ENCODE measurements around the gene CTXN1. TPM values are rescaled to one million over a fixed set of nuclear protein-coding genes. Genes with fewer than 3 reads are reported as not detected.

CTXN1 gene
- total RNA-seq, 2 experiments from 2014 or later = not detected

DNA sequence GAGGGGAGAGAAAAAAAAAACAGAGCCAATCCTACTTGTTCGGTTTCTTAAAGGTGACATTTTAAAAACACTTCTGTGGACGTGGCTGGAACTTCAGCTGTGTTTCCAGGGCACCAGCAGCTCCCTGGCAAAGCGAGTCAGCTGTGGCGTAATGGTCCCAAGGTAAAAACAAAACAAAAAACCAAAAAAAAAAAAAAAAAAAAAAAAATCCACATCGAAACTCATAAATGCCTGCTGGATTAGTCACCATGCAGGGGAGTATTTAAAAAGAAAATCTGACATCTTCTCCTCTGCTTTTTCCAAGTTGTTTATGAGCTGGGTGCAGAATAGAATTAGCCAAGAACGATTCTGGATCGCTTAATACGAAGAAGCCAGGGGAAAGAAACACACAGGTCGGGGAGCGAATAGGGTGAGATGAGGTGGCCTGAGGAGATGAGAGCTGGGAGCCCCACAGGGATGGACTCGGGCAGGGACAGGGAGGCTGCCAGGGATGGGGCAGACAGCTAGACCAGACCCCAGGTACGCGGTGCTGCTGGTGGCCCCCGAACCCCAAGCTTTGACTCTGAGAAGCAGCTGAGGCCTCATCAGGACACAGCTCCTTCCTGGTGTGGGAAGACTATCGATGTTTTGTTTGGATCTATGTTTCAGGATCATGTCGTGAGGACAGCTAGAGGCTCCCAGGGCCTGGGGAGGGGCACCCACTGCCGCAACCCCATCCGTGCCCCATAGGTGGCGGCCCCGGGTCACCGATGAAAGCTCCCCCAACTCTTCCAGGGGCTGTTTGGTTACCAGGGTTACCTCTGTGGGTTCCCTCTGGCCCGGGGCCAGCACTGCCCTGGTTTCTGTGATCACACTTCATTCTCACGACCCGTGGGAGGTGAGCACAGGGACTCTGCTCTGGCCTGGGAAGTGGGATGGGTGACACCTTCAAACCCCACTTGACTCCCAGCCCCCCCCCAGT, 3.1 kb upstream of the CTXN1 start:
- POLR2A ChIA-PET = interaction anchor here (1.7 to 1.8 kb wide), 2 partner anchors 8 to 14 kb away, joined by 8 to 11 read pairs; partner anchors contain the start of genes SNAPC2 and TIMM44
- H3K27ac Mint-ChIP-seq = no peak overlapping the region
- CTCF ChIA-PET = interaction anchor here (0.6 to 3.5 kb wide), 8 partner anchors 9 to 605 kb away, joined by 3 to 28 read pairs (median 4); partner anchors contain the start of genes SNAPC2 and TIMM44

GRCh38 chr19:7928334-7928706, 2.4 kb upstream of the CTXN1 start:
- no peaks in the 10 kb centered on the region for H3K9me3 Mint-ChIP-seq
- H3K27me3 Mint-ChIP-seq = no peaks in the 10 kb centered on the region
- ChIA-PET CTCF (interaction anchor here (1.7 to 3.5 kb wide), 4 partner anchors 8 to 59 kb away, joined by 4 to 28 read pairs (median 12); partner anchors contain the start of genes SNAPC2 and TIMM44), POLR2A (interaction anchor here (1.7 kb wide), 1 partner anchor 15 kb away, joined by 11 read pairs; the partner anchor contains the start of gene TIMM44)
- DNase-seq = no peak
- H3K27ac Mint-ChIP-seq = no peak overlapping the region
- H3K4me1 Mint-ChIP-seq = peaks cover 16% of the 10 kb centered on the region
- peaks cover 3% of the 10 kb centered on the region for H3K36me3 Mint-ChIP-seq (ENCODE audit: low read depth)
- no peak overlapping the region for H3K4me3 Mint-ChIP-seq

More for the DNA sequence above, 3.1 kb upstream of the CTXN1 start:
- Mint-ChIP-seq H3K4me1 (peaks cover 16% of the 10 kb centered on the region), H3K4me3 (no peak overlapping the region), H3K36me3 (ENCODE audit: low read depth) (peaks cover 6% of the 10 kb centered on the region), H3K9me3 (no peaks in the 10 kb centered on the region), H3K27me3 (no peaks in the 10 kb centered on the region)
- peak; percentile 56 for DNase-seq

GRCh38 chr19:7927605-7928333, 1.8 kb upstream of the CTXN1 start:
- Mint-ChIP-seq H3K4me1 (peaks cover 19% of the 10 kb centered on the region), H3K9me3 (no peaks in the 10 kb centered on the region), H3K36me3 (ENCODE audit: low read depth) (peaks cover 3% of the 10 kb centered on the region), H3K27me3 (no peaks in the 10 kb centered on the region), H3K4me3 (no peak overlapping the region), H3K27ac (no peak overlapping the region)
- DNase-seq = no peak
- CTCF ChIA-PET = interaction anchor here (0.6 to 1.7 kb wide), 3 partner anchors 14 to 226 kb away, joined by 3 to 4 read pairs (median 3); partner anchors contain the start of gene TIMM44
- POLR2A ChIA-PET = interaction anchor here (1.8 kb wide), 1 partner anchor 15 kb away, joined by 4 read pairs; no protein-coding TSS in a partner anchor

GRCh38 chr19:7926727-7927604, 1.0 kb upstream of the CTXN1 start:
- Mint-ChIP-seq H3K4me1 (peaks cover 22% of the 10 kb centered on the region), H3K27me3 (no peaks in the 10 kb centered on the region), H3K36me3 (ENCODE audit: low read depth) (no peaks in the 10 kb centered on the region), H3K27ac (no peak overlapping the region), H3K9me3 (no peaks in the 10 kb centered on the region), H3K4me3 (peak overlapping the region; percentile 19)
- CTCF ChIA-PET = interaction anchor here (0.6 to 0.9 kb wide), 2 partner anchors 16 to 227 kb away, joined by 3 read pairs; partner anchors contain the start of gene TIMM44
- POLR2A ChIA-PET = interaction anchor here (1.0 to 1.8 kb wide), 3 partner anchors 9 to 17 kb away, joined by 3 to 4 read pairs (median 4); no protein-coding TSS in a partner anchor
- no peak for DNase-seq

DNA sequence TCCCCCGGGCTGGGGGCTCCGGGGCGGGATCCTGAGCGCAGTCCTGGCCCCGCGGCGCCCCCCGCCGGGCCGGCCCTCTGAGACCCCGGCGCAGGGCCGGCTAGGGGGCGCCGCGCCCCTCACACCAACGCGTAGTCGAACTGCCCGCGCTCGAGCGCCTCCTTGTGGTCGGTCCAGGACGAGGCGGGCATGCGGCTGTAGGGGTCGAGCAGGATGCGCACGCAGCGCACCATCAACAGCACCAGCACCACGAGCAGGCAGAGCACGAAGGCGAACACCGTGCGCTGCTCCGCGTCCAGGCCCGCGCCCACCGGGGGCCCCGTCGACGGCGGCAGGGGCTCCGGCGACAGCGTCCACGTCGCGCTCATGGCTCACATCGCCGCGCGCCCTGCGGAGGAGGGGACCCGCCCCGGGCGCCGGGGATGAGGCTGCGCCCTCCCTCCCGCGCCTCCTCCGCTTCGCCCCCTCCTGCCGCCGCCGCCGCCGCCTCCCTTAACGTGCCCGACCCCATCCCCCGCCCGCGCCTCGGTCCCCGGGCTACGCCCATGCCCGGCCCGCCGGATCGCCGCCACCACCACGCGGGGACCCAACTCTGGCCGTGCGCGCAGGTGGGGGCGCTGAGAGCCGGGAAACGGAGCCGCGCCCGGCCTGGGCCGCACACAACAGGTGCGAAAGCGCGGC, 624 bp downstream of the CTXN1 start:
- H3K36me3 Mint-ChIP-seq (ENCODE audit: low read depth) = no peaks in the 10 kb centered on the region
- H3K27ac Mint-ChIP-seq = peak overlapping the region; percentile 40
- no peaks in the 10 kb centered on the region for H3K27me3 Mint-ChIP-seq
- ChIA-PET POLR2A (no interaction called here), CTCF (no interaction called here)
- H3K9me3 Mint-ChIP-seq = no peaks in the 10 kb centered on the region
- peaks cover 32% of the 10 kb centered on the region for H3K4me1 Mint-ChIP-seq
- peak; percentile 81 for DNase-seq
- peak overlapping the region; percentile 70 for H3K4me3 Mint-ChIP-seq

- H3K27ac Mint-ChIP-seq = no peak overlapping the region
- H3K27me3 Mint-ChIP-seq = peaks cover under 1% of the 10 kb centered on the region
- POLR2A ChIA-PET = no interaction called here
- H3K36me3 Mint-ChIP-seq (ENCODE audit: low read depth) = no peaks in the 10 kb centered on the region
- H3K4me1 Mint-ChIP-seq = peaks cover 36% of the 10 kb centered on the region
- CTCF ChIA-PET = interaction anchor here (1.1 kb wide), 1 partner anchor 55 kb away, joined by 4 read pairs; no protein-coding TSS in a partner anchor
- H3K9me3 Mint-ChIP-seq = no peaks in the 10 kb centered on the region
- DNase-seq = no peak
- no peak overlapping the region for H3K4me3 Mint-ChIP-seq
These were observed 1.2 kb downstream of the CTXN1 start for GRCh38 chr19:7924651-7925170.

DNA sequence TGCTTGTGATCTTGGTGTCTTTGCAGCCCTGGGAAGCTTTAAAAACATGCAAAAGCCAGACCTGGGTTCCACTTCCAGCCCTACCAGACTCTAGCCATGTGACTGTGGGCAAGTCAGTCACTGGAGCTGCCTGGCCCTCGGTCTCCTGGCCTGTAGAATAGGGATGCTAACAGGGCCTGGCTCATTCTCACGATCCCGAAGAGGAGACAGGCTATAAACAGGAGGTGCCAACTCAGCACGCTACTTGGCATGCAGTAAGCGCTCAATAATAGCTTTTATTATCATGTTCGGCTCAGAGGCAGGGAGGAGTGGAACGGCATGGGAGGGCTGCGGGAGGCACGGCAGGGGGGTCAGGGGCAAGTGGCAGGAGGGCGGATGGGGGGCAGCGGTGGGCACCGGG, 1.7 kb downstream of the CTXN1 start:
- POLR2A ChIA-PET = no interaction called here
- Mint-ChIP-seq H3K9me3 (no peaks in the 10 kb centered on the region), H3K27ac (no peak overlapping the region), H3K27me3 (peaks cover 4% of the 10 kb centered on the region), H3K4me3 (peak overlapping the region; percentile 39), H3K4me1 (peaks cover 39% of the 10 kb centered on the region), H3K36me3 (ENCODE audit: low read depth) (no peaks in the 10 kb centered on the region)
- CTCF ChIA-PET = interaction anchor here (1.1 kb wide), 1 partner anchor 55 kb away, joined by 4 read pairs; no protein-coding TSS in a partner anchor
- no peak for DNase-seq

- no peak overlapping the region for H3K4me3 Mint-ChIP-seq
These were observed 2.4 kb downstream of the CTXN1 start for GRCh38 chr19:7923295-7924191.

GRCh38 chr19:7922836-7923195, 3.1 kb downstream of the CTXN1 start:
- POLR2A ChIA-PET = no interaction called here
- Mint-ChIP-seq H3K4me1 (peaks cover 39% of the 10 kb centered on the region), H3K27ac (no peak overlapping the region)

More at GRCh38 chr19:7923295-7924191, 2.4 kb downstream of the CTXN1 start:
- DNase-seq = no peak
- POLR2A ChIA-PET = no interaction called here
- H3K27me3 Mint-ChIP-seq = peaks cover 8% of the 10 kb centered on the region
- no peaks in the 10 kb centered on the region for H3K9me3 Mint-ChIP-seq
- H3K27ac Mint-ChIP-seq = no peak overlapping the region
- CTCF ChIA-PET = interaction anchor here (1.1 kb wide), 1 partner anchor 54 kb away, joined by 4 read pairs; no protein-coding TSS in a partner anchor
- H3K4me1 Mint-ChIP-seq = peaks cover 37% of the 10 kb centered on the region
- H3K36me3 Mint-ChIP-seq (ENCODE audit: low read depth) = no peaks in the 10 kb centered on the region

GRCh38 chr19:7921967-7922835, 3.7 kb downstream of the CTXN1 start:
- H3K4me1 Mint-ChIP-seq = peaks cover 40% of the 10 kb centered on the region
- peak overlapping the region; percentile 8 for H3K4me3 Mint-ChIP-seq
- ChIA-PET POLR2A (interaction anchor here (3.2 to 3.3 kb wide), 2 partner anchors 13 to 22 kb away, joined by 17 to 26 read pairs; partner anchors contain the start of gene TIMM44), CTCF (interaction anchor here (3.3 kb wide), 1 partner anchor 18 kb away, joined by 23 read pairs; the partner anchor contains the start of gene MAP2K7)
- H3K36me3 Mint-ChIP-seq (ENCODE audit: low read depth) = no peaks in the 10 kb centered on the region
- no peak for DNase-seq
- H3K9me3 Mint-ChIP-seq = no peaks in the 10 kb centered on the region
- H3K27me3 Mint-ChIP-seq = peaks cover 15% of the 10 kb centered on the region
- no peak overlapping the region for H3K27ac Mint-ChIP-seq

More at GRCh38 chr19:7922836-7923195, 3.1 kb downstream of the CTXN1 start:
- H3K36me3 Mint-ChIP-seq (ENCODE audit: low read depth) = no peaks in the 10 kb centered on the region
- H3K4me3 Mint-ChIP-seq = no peak overlapping the region
- CTCF ChIA-PET = interaction anchor here (3.3 kb wide), 1 partner anchor 19 kb away, joined by 23 read pairs; the partner anchor contains the start of gene MAP2K7
- H3K9me3 Mint-ChIP-seq = no peaks in the 10 kb centered on the region
- H3K27me3 Mint-ChIP-seq = peaks cover 15% of the 10 kb centered on the region
- no peak for DNase-seq

Data from activated CD4-positive, alpha-beta memory T cell treated with anti-CD3 and anti-CD28 coated beads, Interleukin-2, amount 10 ng/mL, durations not matched to agents 7 days and 5 days (primary cell).